Heart left ventricle (tissue), 16 donors: ENCODE measurements around the gene PRKAR1B. TPM values are rescaled to one million over a fixed set of nuclear protein-coding genes. Genes with fewer than 3 reads are reported as not detected.

Experiments used
- ATAC-seq, 4 donors: fragments of 200-7000 bp; cut with Tn5 transposase; one replicate each; pipeline ENCODE4 v1.9.1; 2020 to 2022; ENCODE audit warnings: moderate library complexity in 4 of 4, mild to moderate bottlenecking in 3 of 4, moderate number of reproducible peaks in 1 of 4
- DNase-seq, 5 donors: peaks; one replicate each; pipeline ENCODE4 v3.0.0-alpha.2; 2020
- H3K27ac ChIP-seq, 12 donors: fragments of 200-600 bp; sonication (generic) in 4 of 12; one replicate each; pipeline versions ENCODE4 v1.5.0 to v1.8.0; 2016 to 2022; ENCODE audit warnings: mild to moderate bottlenecking in 2 of 12
- H3K27me3 ChIP-seq, 9 donors: fragments of 200-600 bp; sonication (generic) in 2 of 9; one replicate each; pipeline versions ENCODE4 v1.5.1 to v1.8.0; 2016 to 2022; ENCODE audit warnings: mild to moderate bottlenecking in 3 of 9
- H3K36me3 ChIP-seq, 9 donors: fragments of 200-600 bp; sonication (generic) in 2 of 9; one replicate each; pipeline versions ENCODE4 v1.5.0 to v1.8.0; 2018 to 2022; ENCODE audit warnings: mild to moderate bottlenecking in 2 of 9
- H3K4me1 ChIP-seq, 12 donors: fragments of 200-600 bp; sonication (generic) in 4 of 12; one replicate each; pipeline versions ENCODE4 v1.5.0 to v1.8.0; 2016 to 2022; ENCODE audit warnings: mild to moderate bottlenecking in 3 of 12
- H3K4me3 ChIP-seq, 12 donors: fragments of 200-600 bp; sonication (generic) in 4 of 12; one replicate each; pipeline versions ENCODE4 v1.5.0 to v1.8.0; 2017 to 2022; ENCODE audit warnings: mild to moderate bottlenecking in 9 of 12, moderate library complexity in 4 of 12
- H3K9me3 ChIP-seq, 12 donors: fragments of 200-600 bp; sonication (generic) in 4 of 12; one replicate each; pipeline versions ENCODE4 v1.5.0 to v1.8.0; 2016 to 2022; ENCODE audit warnings: mild to moderate bottlenecking in 1 of 12
- POLR2A ChIP-seq, 2 donors: fragments of 450-650 bp; IDR thresholded peaks; one replicate each; pipeline ENCODE4 v1.6.1; 2017; ENCODE audit warnings: antibody characterized with exemption in 2 of 2, mild to moderate bottlenecking in 2 of 2, moderate library complexity in 2 of 2
- WGBS, 4 donors: extraction: QIAGEN DNeasy Blood & Tissue Kit in 2 of 4; methylation state at CpG; one replicate each; pipeline versions ENCODE4 v1.1.5 to v1.1.7; 2013 to 2018; 5-methylcytosine and 5-hydroxymethylcytosine counted together
- intact Hi-C, 10 donors: fragments of 100-400 bp; cut with DNase I; formaldehyde crosslinking; loops; one replicate each; pipeline versions ENCODE4 v1.11.1 to v1.14.2; 2022
- polyA plus RNA-seq, 2 donors: library from polyadenylated mRNA; stranded (reverse); fragments of 200-250 nt; gene quantifications; one replicate each; pipeline ENCODE4 v1.2.3, GENCODE V29; 2013
- total RNA-seq, 9 donors: library from RNA; depleted of rRNA in 2 of 9; stranded (reverse); fragments of >200 nt in 2 of 9; fragmentation: NEBNext Ultra II Directional in 3 of 9; extraction: Animal tissue kit (Norgen Biotek cat#: 25700) in 3 of 9; gene quantifications; one replicate each; pipeline versions ENCODE4 v1.1.0 to v1.2.4, GENCODE V29; 2016 to 2023
- TF ChIP-seq, protein P1 (sequence below), 12 donors: fragments of 200-600 bp; sonication (generic) in 4 of 12; IDR thresholded peaks; one replicate each; pipeline versions ENCODE4 v1.5.0 to v1.8.0; 2018 to 2022; ENCODE audit warnings: antibody characterized with exemption in 12 of 12, mild to moderate bottlenecking in 5 of 12
- donor health status: ischemic (EF 13 %, LVEDD 7.1; RV severe dilation, severe dysfunction).
- donor health status: healthy with polysubstance abuse.
- donor health status: DM: no; HTN: yes; CAD: no.
- donor health status: DM: no; HTN: no; CAD: no.
- donor health status: ischemic (EF 25% LVEDD 6.9; RV normal size, moderate dysfunction).
- donor health status: ischemic (EF 25% LVEDD 5.7; RV mildly dilated, moderate dysfunction).
- donor health status: healthy.
- donor health status: DM: yes; HTN: yes; CAD: no.
- donor health status: ischemic (EF 35%, LVEDD 5.7; RV mildly dilated, moderate dysfunction).
- donor health status: nonischemic (EF 11% LVEDD 7.7; RV severe dilation, severe dysfunction).
- donor health status: DM: yes; HTN: yes; CAD: no.
- donor health status: PGD.
- donor health status: ischemic (EF 29% LVEDD 5.4; RV normal size, mild dysfunction).
- donor health status: nonischemic (EF 23%, LVEDD 6.1; RV moderate dilation, normal function).

Gene PRKAR1B
- total and polyA plus RNA-seq, 11 donors: 4.1 to 22.2 (median 17.9) TPM

GRCh38 chr7:549891-550625 is 177.0 kb downstream of the PRKAR1B start:
- intact Hi-C loops: no loop called here
- no peak for ATAC-seq
- no peak for TF ChIP-seq POLR2A (IDR thresholded peaks at IDR 0.05)
- TF ChIP-seq, protein P1, sequence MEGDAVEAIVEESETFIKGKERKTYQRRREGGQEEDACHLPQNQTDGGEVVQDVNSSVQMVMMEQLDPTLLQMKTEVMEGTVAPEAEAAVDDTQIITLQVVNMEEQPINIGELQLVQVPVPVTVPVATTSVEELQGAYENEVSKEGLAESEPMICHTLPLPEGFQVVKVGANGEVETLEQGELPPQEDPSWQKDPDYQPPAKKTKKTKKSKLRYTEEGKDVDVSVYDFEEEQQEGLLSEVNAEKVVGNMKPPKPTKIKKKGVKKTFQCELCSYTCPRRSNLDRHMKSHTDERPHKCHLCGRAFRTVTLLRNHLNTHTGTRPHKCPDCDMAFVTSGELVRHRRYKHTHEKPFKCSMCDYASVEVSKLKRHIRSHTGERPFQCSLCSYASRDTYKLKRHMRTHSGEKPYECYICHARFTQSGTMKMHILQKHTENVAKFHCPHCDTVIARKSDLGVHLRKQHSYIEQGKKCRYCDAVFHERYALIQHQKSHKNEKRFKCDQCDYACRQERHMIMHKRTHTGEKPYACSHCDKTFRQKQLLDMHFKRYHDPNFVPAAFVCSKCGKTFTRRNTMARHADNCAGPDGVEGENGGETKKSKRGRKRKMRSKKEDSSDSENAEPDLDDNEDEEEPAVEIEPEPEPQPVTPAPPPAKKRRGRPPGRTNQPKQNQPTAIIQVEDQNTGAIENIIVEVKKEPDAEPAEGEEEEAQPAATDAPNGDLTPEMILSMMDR (IDR thresholded peaks at IDR 0.05): no peak
- no peak for DNase-seq
- H3K27me3 ChIP-seq: no peaks in the 10 kb centered on the region
- H3K27ac ChIP-seq: no peak overlapping the region
- H3K9me3 ChIP-seq: no peaks in the 10 kb centered on the region
- 91 to 94% (median 94%) methylated on average over 20 to 31 of the region's 31 CpGs for WGBS, 4 donors
- H3K36me3 ChIP-seq: no peaks in the 10 kb centered on the region
- H3K4me3 ChIP-seq: no peak overlapping the region
- no peaks in the 10 kb centered on the region for H3K4me1 ChIP-seq

- no peaks in the 10 kb centered on the region for H3K27me3 ChIP-seq
- no peak for TF ChIP-seq POLR2A (IDR thresholded peaks at IDR 0.05)
- TF ChIP-seq, protein P1 (IDR thresholded peaks at IDR 0.05): no peak
- H3K4me3 ChIP-seq: no peak overlapping the region
- ATAC-seq (no peak), DNase-seq (no peak)
- no peak overlapping the region for H3K27ac ChIP-seq
- H3K36me3 ChIP-seq: no peaks in the 10 kb centered on the region
- H3K9me3 ChIP-seq: no peaks in the 10 kb centered on the region
- H3K4me1 ChIP-seq: no peaks in the 10 kb centered on the region
- WGBS, 4 donors: 84 to 95% (median 88%) methylated on average over 19 to 43 of the region's 43 CpGs
- intact Hi-C loops: no loop called here
These were observed 177.8 kb downstream of the PRKAR1B start for GRCh38 chr7:549066-549890.

DNA sequence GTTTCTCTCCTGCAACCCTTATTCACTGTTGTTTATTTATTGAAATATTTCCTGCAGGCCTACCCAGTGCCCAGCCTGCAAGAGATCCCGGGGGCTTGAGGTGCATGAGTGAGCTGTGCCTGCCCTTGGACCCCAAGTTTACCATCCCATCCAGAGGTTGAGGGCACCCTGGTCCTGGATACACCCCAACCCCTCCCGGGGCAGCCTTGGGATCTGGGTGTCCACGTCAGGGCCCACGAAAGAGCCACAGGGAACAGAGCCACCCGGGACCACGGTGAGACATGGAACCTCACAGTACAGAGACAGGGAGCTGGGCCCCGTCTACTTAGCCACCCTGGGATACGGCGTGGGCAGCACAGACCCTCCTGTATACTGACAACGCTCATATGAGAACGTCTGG is 178.7 kb downstream of the PRKAR1B start:
- TF ChIP-seq, protein P1 (IDR thresholded peaks at IDR 0.05): no peak
- TF ChIP-seq POLR2A (IDR thresholded peaks at IDR 0.05): no peak
- Histone ChIP-seq H3K4me1 (peaks cover 0 to 2% (median 0%) of the 10 kb centered on the region in 12 donors), H3K4me3 (no peak overlapping the region), H3K36me3 (no peaks in the 10 kb centered on the region), H3K27ac (no peak overlapping the region), H3K9me3 (no peaks in the 10 kb centered on the region), H3K27me3 (no peaks in the 10 kb centered on the region)
- DNase-seq: no peak
- intact Hi-C loops: no loop called here
- peak in 1 of 4 donors; percentile 14 for ATAC-seq
- WGBS, 4 donors: 93 to 98% (median 94%) methylated on average over 8 to 11 of the region's 11 CpGs

- Histone ChIP-seq H3K9me3 (no peaks in the 10 kb centered on the region), H3K27me3 (no peaks in the 10 kb centered on the region), H3K4me1 (peaks cover 0 to 14% (median 6%) of the 10 kb centered on the region in 12 donors), H3K4me3 (no peak overlapping the region), H3K27ac (no peak overlapping the region), H3K36me3 (no peaks in the 10 kb centered on the region)
- ATAC-seq (no peak), DNase-seq (no peak)
- 79 to 85% (median 84%) methylated on average over 16 of the region's 16 CpGs for WGBS, 4 donors
- intact Hi-C loops: no loop called here
- no peak for TF ChIP-seq POLR2A (IDR thresholded peaks at IDR 0.05)
- TF ChIP-seq, protein P1 (IDR thresholded peaks at IDR 0.05): no peak
These were observed 181.6 kb downstream of the PRKAR1B start for GRCh38 chr7:545470-545869.
